ENCODE results near the gene PCDHGC4.

The PCDHGC4 gene

DNA sequence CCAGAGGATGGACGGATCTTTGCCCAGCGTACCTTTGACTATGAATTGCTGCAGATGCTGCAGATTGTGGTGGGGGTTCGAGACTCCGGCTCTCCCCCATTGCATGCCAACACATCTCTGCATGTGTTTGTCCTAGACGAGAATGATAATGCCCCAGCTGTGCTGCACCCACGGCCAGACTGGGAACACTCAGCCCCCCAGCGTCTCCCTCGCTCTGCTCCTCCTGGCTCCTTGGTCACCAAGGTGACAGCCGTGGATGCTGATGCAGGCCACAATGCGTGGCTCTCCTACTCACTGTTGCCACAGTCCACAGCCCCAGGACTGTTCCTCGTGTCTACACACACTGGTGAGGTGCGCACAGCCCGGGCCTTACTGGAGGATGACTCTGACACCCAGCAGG is 5.9 kb downstream of the PCDHGC4 start:
- DNase-seq, result no peak

GRCh38 chr5:141491323-141492167 is 6.7 kb downstream of the PCDHGC4 start:
- DNase-seq, result no peak

GRCh38 chr5:141492168-141492885 is 7.5 kb downstream of the PCDHGC4 start:
- DNase-seq, result no peak

- DNase-seq, result no peak
Observed at GRCh38 chr5:141493500-141494422, 8.9 kb downstream of the PCDHGC4 start.

GRCh38 chr5:141494761-141495452 is 10.1 kb downstream of the PCDHGC4 start:
- no peak for DNase-seq

- DNase-seq, result no peak
Observed at GRCh38 chr5:141495453-141495811, 10.6 kb downstream of the PCDHGC4 start.

DNA sequence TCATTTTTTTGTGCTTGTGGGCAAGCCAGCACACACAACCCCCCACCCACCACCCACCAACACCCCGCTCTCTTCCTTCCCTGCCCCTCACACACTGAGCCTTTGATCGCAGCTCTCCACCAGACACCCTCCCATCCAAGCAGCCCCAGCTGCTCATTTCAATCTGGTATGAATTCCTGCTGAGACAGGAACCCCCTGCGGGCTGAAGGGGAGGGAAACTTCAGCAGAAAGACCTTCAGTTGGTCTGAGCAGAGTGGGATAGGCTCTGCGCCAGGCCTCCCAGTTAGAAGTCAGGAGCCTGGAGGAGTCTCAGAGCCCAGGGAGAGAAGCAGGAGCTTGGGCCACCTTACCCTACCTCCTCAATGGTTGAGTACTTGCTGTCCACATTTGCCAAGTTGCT is 11.2 kb downstream of the PCDHGC4 start:
- DNase-seq, result no peak

GRCh38 chr5:141501761-141502160 is 16.9 kb downstream of the PCDHGC4 start:
- DNase-seq, result no peak

DNA sequence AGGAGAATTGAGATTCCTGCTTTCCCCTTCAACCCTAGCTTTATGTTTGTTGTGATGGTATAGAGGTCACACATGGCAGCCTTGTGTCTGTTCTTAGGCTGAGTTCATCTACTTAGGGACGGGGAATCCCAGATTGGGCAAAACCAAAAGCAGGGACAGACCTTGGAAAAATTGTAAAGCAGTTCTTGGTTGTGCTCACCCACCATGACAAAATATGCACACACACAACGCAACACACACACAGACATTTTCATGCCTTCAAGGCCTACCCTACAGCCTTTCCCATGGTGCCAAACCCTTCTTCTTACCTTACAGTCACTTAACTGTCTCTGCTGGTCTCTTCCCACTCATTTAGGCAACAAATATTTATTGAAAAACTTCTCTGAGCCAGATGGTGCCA is 18.9 kb downstream of the PCDHGC4 start:
- no peak for DNase-seq

DNA sequence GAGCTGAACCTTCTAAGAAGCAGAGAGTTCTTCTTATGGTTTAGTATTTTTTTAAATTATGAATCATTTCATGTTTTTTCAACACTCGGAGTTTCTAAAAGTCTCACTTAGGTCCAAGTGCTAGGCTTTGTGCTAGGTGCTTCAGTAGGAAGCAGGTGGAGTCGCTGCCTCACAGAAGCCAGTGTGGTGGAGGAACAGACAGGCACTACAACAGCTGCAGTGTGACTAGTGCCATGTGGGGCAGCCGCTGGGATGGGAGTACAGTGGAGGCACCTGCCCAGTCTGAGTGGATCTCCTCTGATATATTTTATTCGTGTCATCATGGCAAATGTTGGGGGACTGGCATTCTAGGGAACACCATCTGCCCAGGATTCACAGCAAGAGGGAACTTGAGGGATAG is 19.4 kb downstream of the PCDHGC4 start:
- no peak for DNase-seq

DNA sequence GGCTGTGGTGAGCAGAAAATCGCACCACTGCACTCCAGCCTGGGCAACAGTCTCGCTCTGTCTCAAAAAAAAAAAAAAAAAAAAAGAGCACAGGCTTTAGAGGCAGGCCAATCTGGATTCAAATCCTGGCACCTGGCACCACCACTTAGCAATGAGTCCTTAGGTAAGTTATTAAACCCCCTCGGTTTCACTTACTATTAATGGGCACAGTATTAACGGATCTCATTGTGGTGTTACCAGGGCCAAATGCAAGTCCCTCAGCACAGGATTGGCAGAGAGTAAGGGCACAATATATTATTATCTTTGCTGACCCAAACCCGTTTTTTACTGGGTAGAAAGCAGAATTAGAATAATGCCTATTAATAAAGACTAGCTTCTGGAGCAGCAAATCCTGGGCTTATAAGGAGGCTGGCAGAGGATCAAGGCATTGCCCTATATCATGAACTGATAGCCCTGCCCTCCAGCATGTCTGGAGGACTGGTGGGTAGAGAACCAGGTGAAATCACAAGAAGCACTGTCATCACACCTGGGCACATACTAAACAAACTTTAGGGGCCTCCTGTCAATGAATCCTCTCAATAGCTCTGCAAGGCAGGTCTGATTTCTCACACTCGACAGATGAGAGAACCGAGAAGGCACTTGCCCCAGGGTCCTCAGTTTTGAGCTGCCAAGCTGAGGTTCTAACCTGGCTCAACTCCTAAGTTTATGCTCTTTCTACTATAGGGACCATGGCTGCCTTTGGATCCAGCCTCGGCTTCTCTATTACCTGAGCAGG is 21.7 kb downstream of the PCDHGC4 start:
- DNase-seq, result no peak

DNA sequence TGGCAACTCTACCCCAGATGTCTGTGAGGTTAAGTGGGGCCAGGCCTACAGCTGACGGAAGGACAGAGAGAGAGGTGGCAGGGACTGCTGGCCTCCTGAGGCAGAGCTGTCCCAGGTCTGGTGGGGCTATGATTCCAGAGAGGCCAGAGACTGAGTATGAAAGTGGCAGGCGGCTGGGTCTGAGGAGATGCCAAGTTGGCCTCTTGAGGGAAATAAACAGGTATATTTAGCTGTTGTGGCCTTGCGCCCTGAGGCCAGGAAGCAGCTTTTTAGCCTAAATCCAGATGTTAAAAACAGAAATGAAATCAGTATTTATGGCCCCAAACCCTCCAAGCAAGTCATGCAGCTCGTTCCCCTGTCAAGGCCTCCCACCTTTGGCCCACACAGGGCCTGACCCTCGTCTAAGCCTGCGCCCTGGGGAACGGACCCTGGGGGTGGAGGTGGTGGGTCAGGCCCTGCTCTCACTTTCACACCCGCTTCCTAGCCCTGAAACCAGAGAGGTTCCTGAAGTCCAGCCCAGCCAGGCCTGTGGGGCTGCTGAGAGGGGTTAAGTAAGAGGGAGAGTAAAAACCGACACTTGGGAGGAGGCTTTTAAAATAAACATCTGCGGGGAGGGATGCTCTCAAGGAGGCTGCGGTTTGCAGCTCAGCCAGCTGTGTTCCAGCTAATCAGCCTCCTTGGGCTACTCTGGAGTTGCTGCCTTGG is 22.7 kb downstream of the PCDHGC4 start:
- no peak for DNase-seq

GRCh38 chr5:141508440-141508797 is 23.6 kb downstream of the PCDHGC4 start:
- DNase-seq, result no peak

- no peak for DNase-seq
Observed at GRCh38 chr5:141508798-141509611, 24.2 kb downstream of the PCDHGC4 start.

DNA sequence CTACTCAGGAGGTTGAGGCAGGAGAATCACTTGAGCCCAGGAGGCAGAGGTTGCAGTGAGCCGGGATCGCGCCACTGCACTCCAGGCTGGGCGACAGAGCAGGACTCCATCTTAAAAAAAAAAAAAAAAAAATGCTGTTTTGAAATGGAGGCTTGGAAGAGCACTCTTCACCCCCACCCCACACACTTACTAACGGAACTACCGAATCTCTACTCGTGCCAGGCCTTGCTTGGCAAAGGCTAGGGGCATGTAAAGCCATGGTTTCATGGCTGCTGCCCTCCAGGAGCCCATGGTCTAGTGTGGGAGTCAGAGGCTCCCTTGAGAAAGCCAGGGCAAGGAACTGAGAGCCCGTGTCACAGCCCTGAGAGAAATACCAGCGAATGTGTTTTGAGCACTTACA is 25.3 kb downstream of the PCDHGC4 start:
- DNase-seq, result no peak

- DNase-seq, result no peak
Observed at GRCh38 chr5:141510850-141511601, 26.2 kb downstream of the PCDHGC4 start.

DNA sequence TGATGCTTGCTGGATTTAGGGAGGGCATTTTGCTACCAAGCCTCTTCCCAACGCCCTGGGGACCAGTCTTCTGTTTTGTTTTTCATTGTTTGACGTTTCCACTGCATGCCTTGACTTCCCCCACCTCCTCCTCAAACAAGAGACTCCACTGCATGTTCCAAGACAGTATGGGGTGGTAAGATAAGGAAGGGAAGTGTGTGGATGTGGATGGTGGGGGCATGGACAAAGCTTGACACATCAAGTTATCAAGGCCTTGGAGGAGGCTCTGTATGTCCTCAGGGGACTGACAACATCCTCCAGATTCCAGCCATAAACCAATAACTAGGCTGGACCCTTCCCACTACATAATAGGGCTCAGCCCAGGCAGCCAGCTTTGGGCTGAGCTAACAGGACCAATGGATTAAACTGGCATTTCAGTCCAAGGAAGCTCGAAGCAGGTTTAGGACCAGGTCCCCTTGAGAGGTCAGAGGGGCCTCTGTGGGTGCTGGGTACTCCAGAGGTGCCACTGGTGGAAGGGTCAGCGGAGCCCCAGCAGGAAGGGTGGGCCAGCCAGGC is 27.0 kb downstream of the PCDHGC4 start:
- DNase-seq, result no peak

- DNase-seq, result peak; percentile 94
Observed at GRCh38 chr5:141512390-141512910, 27.6 kb downstream of the PCDHGC4 start.

Measured in activated CD8-positive, alpha-beta memory T cell treated with anti-CD3 and anti-CD28 coated beads for 24 hours (primary cell).